ENCODE data around the gene CD6.

Gene CD6

DNA sequence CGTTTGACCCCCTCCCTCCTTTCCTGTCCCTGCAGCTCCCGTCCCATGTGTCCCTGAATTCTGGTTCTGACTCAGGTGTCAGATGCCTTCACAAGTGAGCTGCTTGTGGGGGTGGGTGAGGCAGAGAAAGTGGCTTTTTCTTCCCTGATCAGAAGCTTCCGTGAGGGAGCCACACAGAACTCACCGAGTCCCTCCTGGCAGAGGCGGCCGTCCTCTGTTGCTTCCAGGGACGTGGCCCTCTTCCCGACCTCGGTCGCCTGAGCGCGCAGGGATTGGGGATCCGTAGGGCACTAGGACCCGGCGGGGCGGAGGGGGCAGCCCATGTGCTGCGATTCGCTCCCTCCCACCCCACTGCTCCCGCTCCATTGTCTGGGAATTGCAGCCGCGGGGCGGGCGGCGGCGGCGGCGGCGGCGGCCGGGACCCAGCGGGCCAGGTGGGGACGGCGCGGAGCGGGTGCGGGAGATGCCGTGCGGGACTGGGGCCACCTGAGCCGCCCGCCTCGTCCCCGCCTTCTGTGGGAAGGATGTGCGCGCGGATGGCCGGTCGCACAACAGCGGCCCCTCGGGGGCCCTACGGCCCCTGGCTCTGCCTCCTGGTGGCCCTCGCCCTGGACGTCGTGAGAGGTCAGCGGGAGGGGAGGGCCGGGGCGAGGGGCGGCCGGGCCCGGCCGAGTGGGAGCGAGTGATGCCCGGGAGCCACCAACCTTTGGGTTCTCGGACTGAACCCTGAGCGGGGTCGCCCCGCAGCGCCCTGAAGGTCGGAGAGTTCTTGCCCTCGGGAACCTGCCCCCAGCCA, 47.2 kb upstream of the CD6 start, which contains the start of gene TMEM132A:
Gene TMEM132A (plus strand): TSS at position 351 of the 796 bp plus-strand sequence. CDS start 174 bp downstream, at position 525.
- Histone ChIP-seq H2AK5ac (ENCODE audit: low read length) (no peak within 1 kb of the TSS), H2BK120ac (ENCODE audit: low read depth, low read length) (peak within 1 kb of the TSS; percentile 13), H3K79me1 (ENCODE audit: low read length) (peaks cover 8% of the 10 kb centered on the region), H3K23ac (ENCODE audit: low read length) (peak within 1 kb of the TSS; percentile 98), H2BK15ac (replicated peaks; ENCODE audit: low read depth) (no peak within 1 kb of the TSS), H2BK5ac (ENCODE audit: low read length) (no peak within 1 kb of the TSS), H3K4me1 (ENCODE audit: control insufficient read depth, low read depth, low read length) (peaks cover 3% of the 10 kb centered on the region), H3K18ac (ENCODE audit: low read length) (peak within 1 kb of the TSS; percentile 78), H3K79me2 (ENCODE audit: control insufficient read depth, insufficient read depth, low read length) (no peaks in the 10 kb centered on the region), H3K36me3 (ENCODE audit: control insufficient read depth, insufficient read depth, low read length) (peaks cover 3% of the 10 kb centered on the region), H3K4ac (ENCODE audit: low read depth, low read length) (peak within 1 kb of the TSS; percentile 39), H3K27ac (ENCODE audit: low read depth, low read length) (no peak within 1 kb of the TSS), H3K4me2 (ENCODE audit: low read length) (peak within 1 kb of the TSS; percentile 89), H3K4me3 (ENCODE audit: low read length) (peak within 1 kb of the TSS; percentile 77), H4K5ac (ENCODE audit: low read length) (no peak within 1 kb of the TSS), H3K27me3 (ENCODE audit: insufficient read depth, low read length, poor library complexity) (no peaks in the 10 kb centered on the region), H3K56ac (ENCODE audit: low read length) (peak within 1 kb of the TSS; percentile 89), H4K8ac (ENCODE audit: low read depth, low read length) (no peak within 1 kb of the TSS), H3K9ac (ENCODE audit: low read length) (peak within 1 kb of the TSS; percentile 83)
- WGBS (ENCODE audit: extremely low coverage, insufficient coverage, low lambda C conversion rate): no CpG with 5 or more reads among the region's 69 CpGs
- peak; percentile 92 for DNase-seq

DNA sequence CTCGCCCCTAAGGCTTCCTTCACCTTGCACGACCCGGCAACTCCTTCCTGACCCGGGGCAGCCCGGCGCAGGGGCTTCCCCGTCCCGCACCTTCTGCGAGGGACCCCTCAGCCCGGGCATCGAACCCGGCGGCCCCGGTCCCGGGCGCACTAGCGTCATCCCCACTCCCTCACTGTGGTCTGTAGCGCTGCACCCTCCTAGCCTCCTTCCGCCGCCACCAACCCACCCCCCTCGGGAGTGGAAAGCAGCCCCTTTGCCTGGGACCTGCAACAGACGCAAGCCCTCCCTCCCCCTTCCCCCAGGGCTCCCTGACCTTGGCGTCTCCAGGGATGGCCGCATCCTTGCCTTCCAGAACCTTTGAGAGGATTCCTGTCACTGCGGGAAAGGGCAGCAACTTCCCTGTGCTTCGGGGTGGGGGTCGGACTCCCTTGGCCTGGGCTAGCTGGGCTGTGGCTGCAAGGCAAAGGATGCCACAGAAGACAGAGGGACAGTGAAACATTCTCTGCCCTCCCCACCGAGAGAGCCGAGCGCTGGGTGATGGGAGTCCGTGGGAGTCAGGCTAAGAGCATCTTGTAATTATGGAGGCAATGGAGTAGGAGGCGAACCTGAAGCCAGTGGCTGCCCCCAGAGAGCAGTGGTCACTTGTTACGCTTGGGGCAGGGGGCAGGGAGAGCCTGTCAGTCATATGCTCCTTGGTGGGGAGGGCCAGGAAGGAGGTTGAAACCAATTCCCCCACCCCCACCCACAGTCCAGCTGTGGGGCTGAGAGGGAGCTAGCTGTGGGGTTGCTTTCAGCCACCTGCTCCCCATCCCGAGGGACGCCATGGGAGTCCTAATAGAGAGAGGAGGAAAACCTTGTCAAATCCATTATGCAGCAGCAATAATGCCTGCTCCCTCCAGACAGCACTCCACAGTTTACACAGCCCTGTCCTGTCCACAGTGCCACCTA, 46.3 kb upstream of the CD6 start:
- peak overlapping the region; percentile 83 for H3K9ac ChIP-seq (ENCODE audit: low read length)
- H3K4me2 ChIP-seq (ENCODE audit: low read length): peak overlapping the region; percentile 89
- no peak overlapping the region for H2BK15ac ChIP-seq (replicated peaks; ENCODE audit: low read depth)
- H3K27ac ChIP-seq (ENCODE audit: low read depth, low read length): no peak overlapping the region
- peaks cover 3% of the 10 kb centered on the region for H3K4me1 ChIP-seq (ENCODE audit: control insufficient read depth, low read depth, low read length)
- peak overlapping the region; percentile 13 for H2BK120ac ChIP-seq (ENCODE audit: low read depth, low read length)
- no peak overlapping the region for H2BK5ac ChIP-seq (ENCODE audit: low read length)
- peak overlapping the region; percentile 77 for H3K4me3 ChIP-seq (ENCODE audit: low read length)
- peaks cover 3% of the 10 kb centered on the region for H3K79me1 ChIP-seq (ENCODE audit: low read length)
- WGBS (ENCODE audit: extremely low coverage, insufficient coverage, low lambda C conversion rate): no CpG with 5 or more reads among the region's 35 CpGs
- peaks cover 5% of the 10 kb centered on the region for H3K36me3 ChIP-seq (ENCODE audit: control insufficient read depth, insufficient read depth, low read length)
- DNase-seq: peak; percentile 54
- peak overlapping the region; percentile 39 for H3K4ac ChIP-seq (ENCODE audit: low read depth, low read length)
- H3K79me2 ChIP-seq (ENCODE audit: control insufficient read depth, insufficient read depth, low read length): no peaks in the 10 kb centered on the region
- H4K8ac ChIP-seq (ENCODE audit: low read depth, low read length): no peak overlapping the region
- no peak overlapping the region for H4K5ac ChIP-seq (ENCODE audit: low read length)
- no peak overlapping the region for H2AK5ac ChIP-seq (ENCODE audit: low read length)
- H3K56ac ChIP-seq (ENCODE audit: low read length): peak overlapping the region; percentile 89
- H3K27me3 ChIP-seq (ENCODE audit: insufficient read depth, low read length, poor library complexity): no peaks in the 10 kb centered on the region
- peak overlapping the region; percentile 78 for H3K18ac ChIP-seq (ENCODE audit: low read length)
- H3K23ac ChIP-seq (ENCODE audit: low read length): peak overlapping the region; percentile 98

DNA sequence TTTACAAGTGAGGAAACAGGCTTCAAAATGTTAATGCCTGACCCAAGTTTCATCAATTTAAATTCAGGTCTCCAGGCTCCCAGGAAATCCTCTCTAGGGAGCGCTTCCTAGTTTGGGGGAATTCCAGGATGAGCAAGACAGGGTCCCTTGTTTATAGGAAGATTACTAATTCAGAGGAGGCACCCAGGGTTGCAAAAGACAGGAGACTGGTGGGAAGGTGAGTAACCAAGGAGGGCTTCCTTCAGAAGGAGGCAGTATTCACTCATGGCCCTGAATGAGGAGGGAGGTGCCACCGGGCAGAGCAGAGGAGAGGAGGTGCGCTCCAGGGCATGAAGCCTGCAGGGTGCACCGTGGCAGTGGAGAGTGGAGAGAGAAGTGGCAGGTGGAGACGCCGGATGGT, 45.6 kb upstream of the CD6 start:
- H2BK5ac ChIP-seq (ENCODE audit: low read length): no peak overlapping the region
- H3K18ac ChIP-seq (ENCODE audit: low read length): no peak overlapping the region
- no peak overlapping the region for H4K8ac ChIP-seq (ENCODE audit: low read depth, low read length)
- H2BK120ac ChIP-seq (ENCODE audit: low read depth, low read length): no peak overlapping the region
- peaks cover 3% of the 10 kb centered on the region for H3K4me1 ChIP-seq (ENCODE audit: control insufficient read depth, low read depth, low read length)
- H3K4ac ChIP-seq (ENCODE audit: low read depth, low read length): no peak overlapping the region
- no peaks in the 10 kb centered on the region for H3K79me2 ChIP-seq (ENCODE audit: control insufficient read depth, insufficient read depth, low read length)
- no peak overlapping the region for H2BK15ac ChIP-seq (replicated peaks; ENCODE audit: low read depth)
- no peak overlapping the region for H3K27ac ChIP-seq (ENCODE audit: low read depth, low read length)
- no peak overlapping the region for H3K4me2 ChIP-seq (ENCODE audit: low read length)
- H4K5ac ChIP-seq (ENCODE audit: low read length): no peak overlapping the region
- no CpG with 5 or more reads among the region's 6 CpGs for WGBS (ENCODE audit: extremely low coverage, insufficient coverage, low lambda C conversion rate)
- no peak overlapping the region for H3K9ac ChIP-seq (ENCODE audit: low read length)
- H3K4me3 ChIP-seq (ENCODE audit: low read length): no peak overlapping the region
- no peak for DNase-seq
- no peak overlapping the region for H2AK5ac ChIP-seq (ENCODE audit: low read length)
- H3K79me1 ChIP-seq (ENCODE audit: low read length): peaks cover 3% of the 10 kb centered on the region
- H3K36me3 ChIP-seq (ENCODE audit: control insufficient read depth, insufficient read depth, low read length): peaks cover 2% of the 10 kb centered on the region
- H3K56ac ChIP-seq (ENCODE audit: low read length): no peak overlapping the region
- no peaks in the 10 kb centered on the region for H3K27me3 ChIP-seq (ENCODE audit: insufficient read depth, low read length, poor library complexity)
- no peak overlapping the region for H3K23ac ChIP-seq (ENCODE audit: low read length)

DNA sequence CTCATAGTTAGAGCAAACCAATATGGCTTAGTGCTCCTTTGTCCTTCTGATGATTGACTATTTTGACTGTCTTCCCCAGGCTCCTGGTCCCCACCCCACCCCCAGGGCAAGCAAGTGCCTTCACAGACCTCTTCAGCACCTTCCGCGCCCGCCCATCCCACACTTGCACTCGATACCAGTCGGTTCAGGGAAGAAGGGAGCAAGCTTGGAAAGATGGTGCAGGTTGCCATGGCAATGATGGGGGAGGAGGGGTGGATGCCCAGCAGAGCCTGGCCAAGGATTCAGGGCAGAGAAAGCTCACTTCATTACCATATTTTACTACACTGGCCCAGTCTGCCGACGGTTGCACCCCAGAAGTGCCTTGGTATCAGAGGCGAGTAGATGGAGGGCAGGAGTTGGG, 45.0 kb upstream of the CD6 start:
- Histone ChIP-seq H3K4me3 (ENCODE audit: low read length) (no peak overlapping the region), H3K56ac (ENCODE audit: low read length) (no peak overlapping the region), H3K27ac (ENCODE audit: low read depth, low read length) (no peak overlapping the region), H4K5ac (ENCODE audit: low read length) (no peak overlapping the region), H3K79me1 (ENCODE audit: low read length) (peaks cover 3% of the 10 kb centered on the region), H3K9ac (ENCODE audit: low read length) (no peak overlapping the region), H2AK5ac (ENCODE audit: low read length) (no peak overlapping the region), H2BK120ac (ENCODE audit: low read depth, low read length) (no peak overlapping the region), H4K8ac (ENCODE audit: low read depth, low read length) (no peak overlapping the region), H2BK5ac (ENCODE audit: low read length) (no peak overlapping the region), H3K18ac (ENCODE audit: low read length) (no peak overlapping the region), H3K4ac (ENCODE audit: low read depth, low read length) (no peak overlapping the region), H3K27me3 (ENCODE audit: insufficient read depth, low read length, poor library complexity) (no peaks in the 10 kb centered on the region), H3K4me1 (ENCODE audit: control insufficient read depth, low read depth, low read length) (peaks cover 3% of the 10 kb centered on the region), H3K79me2 (ENCODE audit: control insufficient read depth, insufficient read depth, low read length) (no peaks in the 10 kb centered on the region), H2BK15ac (replicated peaks; ENCODE audit: low read depth) (no peak overlapping the region), H3K4me2 (ENCODE audit: low read length) (no peak overlapping the region), H3K23ac (ENCODE audit: low read length) (no peak overlapping the region), H3K36me3 (ENCODE audit: control insufficient read depth, insufficient read depth, low read length) (peaks cover 2% of the 10 kb centered on the region)
- no peak for DNase-seq
- WGBS (ENCODE audit: extremely low coverage, insufficient coverage, low lambda C conversion rate): no CpG with 5 or more reads among the region's 8 CpGs

DNA sequence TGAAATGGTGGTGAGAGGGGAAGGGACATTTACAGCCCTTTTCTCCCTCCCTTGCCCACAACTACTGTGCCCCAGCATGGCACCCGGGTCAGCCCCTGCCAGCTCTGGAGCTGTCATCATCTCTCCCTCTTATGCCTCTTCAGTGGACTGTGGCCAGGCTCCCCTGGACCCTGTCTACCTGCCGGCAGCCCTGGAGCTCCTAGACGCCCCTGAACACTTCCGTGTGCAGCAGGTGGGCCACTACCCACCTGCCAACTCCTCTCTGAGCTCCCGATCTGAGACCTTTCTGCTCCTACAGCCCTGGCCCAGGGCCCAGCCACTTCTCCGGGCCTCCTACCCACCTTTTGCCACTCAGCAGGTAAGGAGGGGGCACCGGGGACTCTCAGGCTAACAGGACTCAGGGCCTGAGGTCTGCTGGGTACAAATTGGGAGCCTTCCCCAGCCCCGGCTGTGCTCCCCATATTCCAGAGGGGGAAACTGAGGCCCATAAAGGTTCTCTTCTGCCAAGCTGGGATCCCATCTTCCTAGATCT, 44.4 kb upstream of the CD6 start:
- H3K79me2 ChIP-seq (ENCODE audit: control insufficient read depth, insufficient read depth, low read length): no peaks in the 10 kb centered on the region
- no peak overlapping the region for H4K8ac ChIP-seq (ENCODE audit: low read depth, low read length)
- H3K18ac ChIP-seq (ENCODE audit: low read length): no peak overlapping the region
- H3K27me3 ChIP-seq (ENCODE audit: insufficient read depth, low read length, poor library complexity): no peaks in the 10 kb centered on the region
- no peak for DNase-seq
- H3K4me2 ChIP-seq (ENCODE audit: low read length): no peak overlapping the region
- no peak overlapping the region for H3K4me3 ChIP-seq (ENCODE audit: low read length)
- WGBS (ENCODE audit: extremely low coverage, insufficient coverage, low lambda C conversion rate): no CpG with 5 or more reads among the region's 8 CpGs
- H2AK5ac ChIP-seq (ENCODE audit: low read length): no peak overlapping the region
- H3K4me1 ChIP-seq (ENCODE audit: control insufficient read depth, low read depth, low read length): peaks cover 3% of the 10 kb centered on the region
- no peak overlapping the region for H2BK5ac ChIP-seq (ENCODE audit: low read length)
- H3K9ac ChIP-seq (ENCODE audit: low read length): no peak overlapping the region
- H3K79me1 ChIP-seq (ENCODE audit: low read length): peaks cover 3% of the 10 kb centered on the region
- H3K27ac ChIP-seq (ENCODE audit: low read depth, low read length): no peak overlapping the region
- H3K4ac ChIP-seq (ENCODE audit: low read depth, low read length): no peak overlapping the region
- no peak overlapping the region for H3K23ac ChIP-seq (ENCODE audit: low read length)
- H2BK120ac ChIP-seq (ENCODE audit: low read depth, low read length): no peak overlapping the region
- H3K56ac ChIP-seq (ENCODE audit: low read length): no peak overlapping the region
- H2BK15ac ChIP-seq (replicated peaks; ENCODE audit: low read depth): no peak overlapping the region
- H4K5ac ChIP-seq (ENCODE audit: low read length): no peak overlapping the region
- H3K36me3 ChIP-seq (ENCODE audit: control insufficient read depth, insufficient read depth, low read length): peaks cover 2% of the 10 kb centered on the region

Data from mesendoderm (in vitro differentiated cells).